HG02973 (cell line): ENCODE measurements around the gene SVOP.
"Not testable (repeated sequence)": the region's sequence is repeated elsewhere in the genome, so short reads cannot be mapped to it uniquely, and the experiment has no call there.

Experiments
- ATAC-seq: cut with Tn5 transposase; IDR thresholded peaks from one replicate; pipeline ENCODE4 v1.9.1; 2021; ENCODE audit warnings: moderate library complexity; ENCODE audit not compliant: unreplicated experiment

Gene SVOP

GRCh38 chr12:108896336-108896735 lies 124.5 kb downstream of the SVOP start:
- ATAC-seq = no peak

- no peak for ATAC-seq
Measured at GRCh38 chr12:108895220-108895802, 125.6 kb downstream of the SVOP start.

DNA sequence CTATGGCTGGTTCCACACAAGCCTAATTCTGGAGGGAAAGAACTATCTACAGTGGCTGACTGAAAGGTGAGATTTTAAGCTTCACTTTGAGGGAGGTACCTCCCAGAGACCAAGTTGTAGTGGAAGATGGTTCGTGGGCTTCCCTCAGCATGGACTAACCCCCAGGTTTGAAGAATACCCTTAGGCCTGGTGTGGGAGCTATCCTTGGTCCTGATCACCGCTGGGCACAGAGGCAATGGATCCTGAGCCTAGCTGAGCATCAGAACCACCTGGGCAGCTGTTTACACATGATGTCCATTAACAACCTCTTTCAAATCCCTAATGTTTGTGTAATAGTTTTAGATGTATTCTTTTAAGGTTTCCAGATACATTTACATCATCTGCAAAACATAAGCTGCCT lies 130.7 kb downstream of the SVOP start:
- ATAC-seq = no peak

DNA sequence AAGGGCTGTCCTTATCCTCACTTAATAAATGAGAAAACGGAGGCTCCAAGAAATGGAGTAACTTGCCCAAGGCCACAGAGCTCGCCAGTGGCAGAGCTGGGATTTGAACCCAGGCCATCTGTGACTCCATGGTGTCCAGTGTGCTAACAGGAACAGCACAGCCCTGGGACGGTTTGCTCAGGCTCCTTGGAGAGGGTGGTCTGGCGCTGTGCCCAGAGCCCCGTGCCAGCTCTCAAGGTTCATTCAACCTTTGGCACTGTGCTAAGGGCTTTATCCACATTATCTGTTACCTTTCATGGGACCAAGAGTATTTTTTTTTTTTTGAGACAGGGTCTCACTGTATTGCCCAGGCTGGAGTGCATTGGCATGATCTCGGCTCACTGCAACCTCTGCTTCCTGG lies 132.8 kb downstream of the SVOP start:
- no peak for ATAC-seq

DNA sequence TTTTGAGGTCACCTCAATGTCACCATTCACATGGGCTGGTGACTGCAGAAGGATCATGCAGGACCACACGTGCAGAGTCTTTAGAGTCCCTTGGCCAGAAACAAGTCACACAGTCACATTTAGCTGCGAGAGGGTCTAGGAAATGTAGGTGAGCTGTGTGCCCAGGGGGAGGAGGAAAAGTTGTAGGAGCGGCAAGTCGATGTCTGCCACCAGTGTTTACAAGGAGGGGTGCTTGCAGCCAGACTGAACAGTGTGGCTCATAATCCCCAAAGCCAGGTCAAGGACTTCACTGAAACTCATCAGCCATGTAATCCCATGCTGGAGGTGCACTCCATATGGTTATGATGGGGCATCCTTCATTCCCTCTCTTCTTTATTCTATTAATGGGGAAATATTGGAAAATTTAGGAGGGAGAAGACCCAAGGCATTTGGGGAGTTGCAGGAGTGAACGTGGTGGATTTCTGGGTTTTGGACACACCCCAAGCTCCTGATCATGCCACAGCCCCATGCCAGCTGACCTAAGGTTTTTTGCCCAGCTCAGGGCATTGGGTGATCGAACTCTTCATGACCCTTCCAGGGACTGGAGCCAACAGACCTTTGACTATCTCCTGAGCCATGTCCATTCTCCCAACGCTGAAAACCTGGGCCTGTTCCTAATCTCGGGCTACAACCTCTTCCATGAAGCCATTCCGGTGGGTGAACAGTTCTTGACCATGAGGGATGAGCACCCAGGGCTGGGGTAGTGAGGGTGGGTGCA lies 133.8 kb downstream of the SVOP start:
- ATAC-seq = no peak

DNA sequence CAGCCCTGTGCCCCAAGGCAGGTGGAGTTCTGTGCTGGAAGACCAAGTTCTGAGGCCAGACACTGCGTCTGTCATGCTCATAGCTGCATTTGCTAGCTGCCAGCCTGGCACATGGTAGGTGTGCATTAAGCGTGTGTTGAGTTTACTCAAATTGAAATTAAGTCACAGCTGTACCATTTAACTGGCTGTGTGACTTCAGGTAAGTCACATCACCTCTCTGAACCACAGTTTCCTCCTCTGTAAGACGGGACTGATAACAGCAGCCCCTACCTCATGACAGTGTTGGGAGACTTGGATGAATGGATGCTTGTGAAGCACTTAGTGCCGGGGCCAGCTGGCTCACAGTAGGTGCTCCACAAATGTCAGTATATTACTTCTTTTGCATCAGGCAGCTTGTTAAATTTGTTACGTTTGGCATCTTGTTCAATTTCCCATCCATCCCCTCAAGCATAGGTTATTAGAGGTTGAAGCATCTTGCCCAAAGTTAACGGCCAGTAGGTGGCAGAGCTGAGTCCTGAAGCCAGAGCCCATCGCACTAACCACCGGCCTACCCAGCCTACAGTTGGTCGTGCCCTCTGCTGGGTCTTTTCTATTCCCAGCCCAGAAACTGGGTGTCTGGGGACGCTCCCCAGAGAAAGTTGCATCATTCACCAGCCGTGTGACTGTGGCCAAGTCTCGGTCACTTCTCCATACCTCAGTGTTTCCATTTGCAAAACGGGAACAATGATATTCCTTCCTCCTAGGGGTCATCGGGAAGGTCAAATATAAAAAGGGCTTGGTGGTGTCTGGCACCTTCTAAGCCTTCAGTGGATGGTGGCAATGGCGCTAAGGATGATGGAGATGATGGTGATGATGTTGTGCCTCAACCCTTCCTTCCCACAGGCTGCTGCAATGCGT lies 136.5 kb downstream of the SVOP start:
- ATAC-seq = no peak

- no peak for ATAC-seq
Measured at GRCh38 chr12:108881953-108882352, 138.9 kb downstream of the SVOP start.

DNA sequence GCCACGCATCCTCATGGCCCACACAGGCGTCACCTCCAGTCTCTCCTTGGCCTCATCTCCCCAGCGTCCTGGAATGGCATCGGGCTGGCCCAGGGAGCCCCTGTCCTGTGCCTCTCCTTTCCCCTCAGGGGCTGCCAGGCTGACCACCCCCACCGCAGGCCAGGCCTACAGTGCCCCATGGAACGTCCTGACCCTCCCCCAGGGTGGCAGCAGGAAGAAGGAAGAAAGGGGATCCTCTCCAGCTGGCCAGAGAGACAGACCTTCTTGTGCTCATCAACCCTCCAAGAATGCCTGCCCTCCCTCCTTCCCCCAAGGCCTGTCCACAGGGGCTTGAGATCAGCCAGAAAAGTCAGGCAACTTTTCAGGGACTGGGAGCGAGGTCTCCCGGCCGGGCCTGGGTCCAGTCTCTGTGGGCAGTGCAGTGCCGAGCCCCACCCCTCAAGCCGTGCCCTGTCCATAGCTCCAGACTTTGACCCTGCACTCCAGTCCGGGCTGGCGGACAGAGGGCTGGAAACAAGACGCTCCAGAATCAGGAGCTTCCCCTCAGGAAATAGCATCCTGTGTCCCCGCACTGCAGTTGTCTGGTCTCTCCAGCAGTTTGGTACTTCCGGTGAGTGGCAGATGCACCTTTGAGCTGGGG lies 141.1 kb downstream of the SVOP start, which contains the start of gene DAO:
TSS of gene DAO (plus strand) at position 478 of the 640 bp plus-strand sequence. CDS start 4,915 bp downstream, outside the sequence.
- no peak for ATAC-seq

GRCh38 chr12:108876550-108876949 lies 144.3 kb downstream of the SVOP start:
- ATAC-seq = no peak

- ATAC-seq = no peak
Measured at GRCh38 chr12:108875682-108876361, 145.0 kb downstream of the SVOP start.

DNA sequence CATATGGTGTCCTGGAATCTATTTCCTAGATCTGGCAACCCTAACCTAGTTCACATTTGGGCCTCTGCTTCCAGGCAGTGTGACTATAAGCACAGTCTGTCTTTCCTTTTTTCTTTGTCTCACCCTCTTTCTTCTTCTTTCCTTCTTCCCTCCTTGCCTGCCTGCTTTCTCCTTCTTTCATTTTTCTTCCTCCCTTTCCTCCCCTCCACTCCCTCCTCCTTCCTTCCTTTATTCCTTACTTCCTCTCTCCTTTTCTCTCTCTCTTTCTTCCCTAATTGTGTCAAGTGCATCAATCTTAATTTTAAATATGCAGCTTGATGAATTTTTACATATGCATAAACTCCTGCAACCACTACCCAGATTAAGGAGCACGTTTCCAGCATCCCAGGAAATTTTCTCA lies 145.6 kb downstream of the SVOP start:
- ATAC-seq = no peak

- no peak for ATAC-seq
Measured at GRCh38 chr12:108868781-108869180, 152.1 kb downstream of the SVOP start.

GRCh38 chr12:108866083-108866482 lies 154.8 kb downstream of the SVOP start:
- not testable (repeated sequence) for ATAC-seq

GRCh38 chr12:108865169-108865568 lies 155.7 kb downstream of the SVOP start:
- ATAC-seq = no peak

- no peak for ATAC-seq
Measured at GRCh38 chr12:108862588-108862959, 158.3 kb downstream of the SVOP start.

DNA sequence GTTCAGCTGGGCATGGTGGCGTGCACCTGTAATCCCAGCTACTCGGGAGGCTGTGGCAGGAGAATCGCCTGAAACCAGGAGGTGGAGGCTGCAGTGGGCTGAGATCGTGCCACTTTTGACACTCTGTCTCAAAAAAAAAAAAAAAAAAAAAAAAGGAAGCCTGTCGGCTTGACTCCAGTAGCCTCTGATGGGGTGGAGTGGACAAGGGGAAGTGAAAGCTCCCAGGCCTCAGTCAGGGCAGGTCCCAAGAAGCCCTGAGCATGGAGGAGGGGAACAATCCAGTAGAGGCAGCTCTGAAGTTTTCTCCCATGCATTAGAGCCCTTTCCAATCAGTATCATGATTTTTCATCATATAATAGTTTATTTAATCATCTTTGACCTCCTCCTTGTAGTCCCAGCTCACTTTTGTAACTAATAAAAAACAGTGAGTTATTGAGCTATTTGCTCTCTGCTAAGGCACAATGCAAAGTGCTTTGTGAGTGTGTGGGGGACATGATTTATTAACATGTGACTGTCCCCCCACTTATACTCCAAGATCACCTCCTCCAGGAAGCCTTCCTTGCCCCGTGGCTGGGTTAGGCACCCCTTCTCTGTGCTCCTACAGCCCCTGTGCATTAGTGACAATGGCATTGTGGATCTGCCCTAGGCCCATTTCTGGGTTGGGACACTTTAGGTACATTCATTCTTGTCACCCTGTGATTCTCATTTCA lies 158.8 kb downstream of the SVOP start:
- ATAC-seq = no peak

DNA sequence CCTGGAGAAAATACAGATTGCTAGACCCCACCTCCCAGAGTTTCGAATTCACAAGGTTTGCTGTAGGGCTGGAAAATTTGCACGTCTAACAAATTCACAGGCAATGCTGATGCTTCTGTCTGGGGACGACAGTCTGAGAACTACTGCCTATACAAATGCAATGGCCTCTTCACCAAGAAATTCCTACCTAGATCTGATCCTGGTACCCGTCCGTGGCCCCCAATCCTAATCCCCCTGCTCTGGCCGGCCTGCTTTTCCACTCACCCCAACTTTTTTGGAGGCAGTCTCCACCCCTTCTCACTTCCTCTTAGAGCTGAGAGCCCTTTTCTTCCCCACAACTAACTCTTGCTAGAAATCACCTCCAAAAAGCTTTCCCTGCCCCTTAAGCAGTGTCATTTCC lies 160.4 kb downstream of the SVOP start:
- no peak for ATAC-seq

GRCh38 chr12:108859923-108860291 lies 161.0 kb downstream of the SVOP start:
- no peak for ATAC-seq

DNA sequence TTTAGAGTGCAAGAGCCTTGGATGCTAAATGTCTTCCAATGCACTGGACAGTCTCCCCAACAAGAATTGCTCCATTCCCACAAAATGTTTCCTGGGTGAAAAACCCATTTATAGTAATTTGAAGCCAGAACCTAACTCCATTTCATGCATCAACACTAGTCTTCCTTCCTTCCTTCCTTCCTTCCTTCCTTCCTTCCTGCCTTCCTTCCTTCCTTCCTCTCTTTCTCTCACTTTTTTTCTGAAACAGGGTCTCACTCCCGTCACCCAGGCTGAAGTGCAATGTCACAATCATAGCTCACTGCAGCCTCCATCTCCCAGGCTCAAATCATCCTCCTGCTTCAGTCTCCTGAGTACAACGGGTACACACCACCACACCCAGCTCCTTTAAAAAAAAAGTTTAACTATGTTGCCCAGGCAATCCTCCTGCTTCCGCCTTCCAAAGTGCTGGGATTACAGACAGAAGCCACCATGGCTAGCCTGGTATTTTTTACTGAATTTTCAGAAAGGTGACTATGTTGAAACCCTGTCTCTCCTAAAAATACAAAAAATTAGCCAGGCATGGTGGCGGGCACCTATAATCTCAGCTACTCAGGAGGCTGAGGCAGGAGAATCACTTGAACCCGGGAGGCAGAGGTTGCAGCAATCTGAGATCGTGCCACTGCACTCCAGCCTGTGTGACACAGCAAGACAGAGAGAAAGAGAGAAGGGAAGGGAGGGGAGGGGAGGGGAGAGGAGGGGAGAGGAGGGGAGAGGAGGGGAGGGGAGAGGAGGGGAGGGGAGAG lies 161.5 kb downstream of the SVOP start:
- ATAC-seq = not testable (repeated sequence)
